GM18502 (cell line): Measurements from ENCODE around the gene ADCY5.

Source experiments
- ATAC-seq: cut with Tn5 transposase; IDR thresholded peaks from one replicate; pipeline ENCODE4 v1.9.1; 2021; ENCODE audit warnings: mild to moderate bottlenecking; ENCODE audit not compliant: unreplicated experiment, poor library complexity

The ADCY5 gene

GRCh38 chr3:123390865-123391600 lies 57.9 kb downstream of the ADCY5 start:
- no peak for ATAC-seq

GRCh38 chr3:123389628-123389918 lies 59.3 kb downstream of the ADCY5 start:
- no peak for ATAC-seq

GRCh38 chr3:123388811-123389627 lies 59.9 kb downstream of the ADCY5 start:
- ATAC-seq: no peak

GRCh38 chr3:123388042-123388441 lies 60.8 kb downstream of the ADCY5 start:
- ATAC-seq: no peak

GRCh38 chr3:123387532-123387931 lies 61.4 kb downstream of the ADCY5 start:
- no peak for ATAC-seq

GRCh38 chr3:123386477-123387040 lies 62.3 kb downstream of the ADCY5 start:
- ATAC-seq: no peak

GRCh38 chr3:123385981-123386380 lies 62.9 kb downstream of the ADCY5 start:
- no peak for ATAC-seq

GRCh38 chr3:123385499-123385898 lies 63.4 kb downstream of the ADCY5 start:
- no peak for ATAC-seq

GRCh38 chr3:123385001-123385401 lies 63.9 kb downstream of the ADCY5 start:
- no peak for ATAC-seq

GRCh38 chr3:123384256-123384655 lies 64.6 kb downstream of the ADCY5 start:
- ATAC-seq: no peak

- no peak for ATAC-seq
Observed at GRCh38 chr3:123383091-123384053, 65.5 kb downstream of the ADCY5 start.

- ATAC-seq: no peak
Observed at GRCh38 chr3:123380261-123380660, 68.6 kb downstream of the ADCY5 start.

GRCh38 chr3:123379041-123379830 lies 69.7 kb downstream of the ADCY5 start:
- no peak for ATAC-seq

GRCh38 chr3:123378409-123378915 lies 70.4 kb downstream of the ADCY5 start:
- ATAC-seq: no peak

- ATAC-seq: no peak
Observed at GRCh38 chr3:123377243-123377740, 71.6 kb downstream of the ADCY5 start.

- ATAC-seq: no peak
Observed at GRCh38 chr3:123376451-123377242, 72.2 kb downstream of the ADCY5 start.

- ATAC-seq: no peak
Observed at GRCh38 chr3:123375014-123375940, 73.6 kb downstream of the ADCY5 start.
